GM10847 (cell line): ENCODE measurements around the gene SYNGAP1.

Experiments
- POLR2A ChIP-seq: IDR thresholded peaks from 2 replicates; pipeline ENCODE4 v1.6.1; 2011; ENCODE audit not compliant: insufficient read length; ENCODE audit errors: extremely low read depth

The SYNGAP1 gene

DNA sequence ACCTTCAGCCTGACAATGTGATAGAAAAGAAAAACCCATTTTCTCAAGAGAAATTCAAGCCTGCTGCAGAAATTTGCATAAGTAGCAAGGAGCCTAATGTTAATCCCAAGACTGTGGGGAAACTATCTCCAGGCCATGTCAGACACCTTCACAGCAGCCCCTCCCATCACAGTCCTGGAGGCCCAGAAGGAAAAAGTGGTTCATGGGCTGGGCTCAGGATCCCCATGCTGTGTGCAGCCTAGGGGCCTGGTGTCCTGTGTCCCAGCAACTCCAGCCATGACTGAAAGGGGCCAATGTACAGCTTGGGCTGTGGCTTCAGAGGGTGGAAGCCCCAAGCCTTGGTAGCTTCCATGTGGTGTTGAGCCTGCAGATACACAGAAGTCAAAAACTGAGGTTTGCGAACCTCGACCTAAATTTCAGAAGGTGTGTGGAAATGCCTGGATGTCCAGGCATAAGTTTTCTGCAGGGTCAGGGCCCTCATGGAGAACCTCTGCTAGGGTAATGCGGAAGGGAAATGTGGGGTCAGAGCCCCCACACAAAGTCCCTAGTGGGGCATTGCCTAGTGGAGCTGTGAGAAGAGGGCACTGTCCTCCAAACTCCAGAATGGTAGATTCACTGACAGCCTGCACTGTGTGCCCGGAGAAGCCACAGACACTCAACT lies 46.3 kb downstream of the SYNGAP1 start:
- TF ChIP-seq POLR2A: no peak

DNA sequence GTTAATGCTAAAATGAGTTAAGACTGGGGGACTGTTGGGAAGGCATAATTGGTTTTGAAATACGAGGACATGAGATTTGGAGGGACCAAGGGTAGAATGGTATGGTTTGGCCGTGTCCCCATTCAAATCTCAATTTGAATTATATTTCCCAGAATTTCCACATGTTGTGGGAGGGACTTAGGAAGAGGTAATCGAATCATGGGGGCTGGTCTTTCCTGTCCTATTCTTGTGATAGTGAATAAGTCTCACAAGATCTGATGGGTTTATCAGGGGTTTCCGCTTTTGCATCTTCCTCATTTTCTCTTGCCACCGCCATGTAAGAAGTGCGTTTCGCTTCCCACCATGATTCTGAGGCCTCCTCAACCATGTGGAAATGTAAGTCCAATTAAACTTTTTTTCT lies 47.2 kb downstream of the SYNGAP1 start:
- no peak for TF ChIP-seq POLR2A

DNA sequence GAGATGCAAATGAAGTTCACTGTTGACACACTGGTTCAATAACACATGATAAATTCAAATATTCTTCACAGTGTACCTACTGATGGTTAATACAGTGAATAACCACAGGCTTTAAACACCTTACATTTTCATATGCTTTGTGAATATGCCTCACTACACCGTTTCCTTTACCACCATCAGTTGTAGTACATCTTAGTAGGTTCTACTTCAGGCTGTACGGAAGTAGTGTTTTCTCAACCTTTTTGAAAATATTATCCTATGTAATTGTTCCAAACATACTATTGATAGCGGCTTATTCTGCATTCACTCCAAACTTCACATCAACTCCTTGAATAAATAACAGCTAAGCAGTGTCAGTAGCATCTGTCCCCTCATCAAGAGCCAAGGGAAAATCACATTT lies 49.8 kb downstream of the SYNGAP1 start:
- TF ChIP-seq POLR2A: no peak

DNA sequence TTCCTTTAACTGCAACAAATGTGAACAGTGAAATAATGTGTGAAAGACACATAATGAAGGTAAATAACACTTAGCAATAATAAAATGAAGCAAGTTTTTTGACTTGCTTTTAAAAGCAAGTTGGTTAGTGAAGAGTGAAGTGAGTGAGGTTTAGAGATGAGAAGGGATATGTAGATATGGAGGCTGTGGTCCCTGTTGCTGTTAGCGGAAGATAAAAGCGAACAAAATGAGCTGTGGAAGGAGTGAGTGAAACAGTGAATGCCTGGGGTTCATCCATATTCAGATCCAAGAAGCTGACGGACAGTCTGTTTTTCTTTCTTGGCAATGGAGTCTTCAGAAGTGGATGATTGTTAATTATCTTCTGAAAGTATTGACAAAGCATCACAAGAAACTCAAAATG lies 58.0 kb downstream of the SYNGAP1 start:
- TF ChIP-seq POLR2A: no peak

DNA sequence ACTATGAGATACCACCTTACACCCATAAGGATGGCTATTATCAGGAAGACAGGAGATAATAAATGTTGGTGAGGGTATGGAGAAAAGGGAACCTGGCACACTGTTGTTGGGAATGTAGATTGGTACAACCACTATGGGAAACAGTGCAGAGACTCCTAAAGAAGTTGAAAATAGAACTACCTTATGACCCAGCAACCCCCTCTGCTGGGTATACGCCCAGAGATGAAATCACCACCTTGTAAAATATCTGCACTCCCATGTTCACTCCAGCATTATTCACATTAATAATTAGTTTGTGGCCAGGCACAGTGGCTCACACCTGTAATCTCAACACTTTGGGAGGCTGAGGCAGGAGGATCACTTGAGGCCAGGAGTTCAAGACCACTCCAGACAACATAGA lies 61.3 kb downstream of the SYNGAP1 start:
- TF ChIP-seq POLR2A: no peak

DNA sequence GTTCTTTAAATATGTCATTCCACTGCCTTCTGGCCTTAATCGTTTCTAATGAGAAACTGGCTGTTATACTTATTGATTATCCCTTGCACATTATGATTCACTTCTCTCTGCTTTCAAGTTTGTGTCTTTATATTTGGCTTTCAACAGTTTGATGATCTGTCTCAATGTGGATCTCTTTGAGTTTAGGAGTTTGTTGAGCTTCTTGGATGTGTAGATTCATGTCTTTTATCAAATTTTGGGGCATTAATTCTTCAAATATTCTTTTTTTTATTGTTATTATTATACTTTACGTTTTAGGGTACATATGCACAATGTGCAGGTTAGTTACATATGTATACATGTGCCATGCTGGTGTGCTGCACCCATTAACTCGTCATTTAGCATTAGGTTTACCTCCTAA lies 63.8 kb downstream of the SYNGAP1 start:
- TF ChIP-seq POLR2A: no peak

GRCh38 chr6:33488339-33488738 lies 68.5 kb downstream of the SYNGAP1 start:
- no peak for TF ChIP-seq POLR2A

GRCh38 chr6:33490198-33490597 lies 70.3 kb downstream of the SYNGAP1 start:
- no peak for TF ChIP-seq POLR2A

DNA sequence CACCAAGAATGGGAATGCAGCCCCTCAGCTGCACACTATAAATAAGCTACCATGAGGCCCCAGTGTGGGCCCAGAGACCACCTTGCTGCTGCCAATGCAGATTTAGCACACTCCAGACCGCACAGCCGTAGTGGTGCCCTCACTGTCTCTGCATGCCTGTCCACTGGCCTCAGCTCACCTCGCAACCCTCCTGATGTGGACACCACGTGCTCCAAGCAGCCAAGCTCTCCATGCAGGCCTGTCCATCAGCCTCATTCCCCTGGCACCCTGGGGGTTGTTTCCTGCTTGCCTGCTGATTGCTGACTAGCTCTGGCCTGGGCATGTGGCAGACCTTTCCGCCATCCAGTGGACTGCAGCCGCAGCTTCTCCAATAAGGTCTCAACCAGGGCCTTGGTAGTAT lies 70.8 kb downstream of the SYNGAP1 start:
- TF ChIP-seq POLR2A: no peak

DNA sequence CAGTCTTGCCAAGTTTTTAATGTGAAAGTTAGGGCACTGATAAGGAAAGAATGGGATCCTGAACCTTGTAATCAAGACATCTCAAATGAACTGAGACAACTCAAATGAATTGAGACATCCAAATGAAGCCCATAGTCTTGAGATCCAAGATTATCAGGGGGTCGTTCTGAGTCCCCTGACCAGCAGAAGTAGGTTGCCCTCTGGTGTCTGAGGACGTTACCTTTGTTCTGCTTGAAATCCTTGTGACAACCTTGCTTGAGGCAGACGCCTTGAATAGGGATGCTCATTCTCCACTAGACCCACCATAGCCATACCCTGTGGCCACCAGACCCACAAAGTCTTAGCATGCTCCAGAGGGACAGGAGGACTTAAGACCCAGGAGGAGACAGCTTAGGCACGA lies 72.2 kb downstream of the SYNGAP1 start:
- TF ChIP-seq POLR2A: no peak

DNA sequence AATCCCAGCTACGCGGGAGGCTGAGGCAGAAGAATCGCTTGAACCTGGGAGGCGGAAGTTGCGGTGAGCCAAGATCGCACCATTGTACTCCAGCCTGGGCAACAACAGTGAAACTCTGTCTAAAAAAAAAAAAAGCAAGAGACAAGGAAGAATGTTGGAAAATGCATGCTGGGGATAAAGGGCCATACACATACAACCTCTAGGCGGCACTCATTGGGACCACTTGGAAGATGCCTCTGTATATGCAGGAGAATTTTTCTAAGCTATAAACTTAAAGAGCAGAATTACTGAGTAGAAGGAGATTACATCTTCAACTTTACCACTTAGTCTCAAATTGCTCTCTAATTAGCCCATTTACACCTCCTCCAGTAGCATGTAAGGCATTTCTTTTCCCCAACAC lies 77.3 kb downstream of the SYNGAP1 start:
- no peak for TF ChIP-seq POLR2A

DNA sequence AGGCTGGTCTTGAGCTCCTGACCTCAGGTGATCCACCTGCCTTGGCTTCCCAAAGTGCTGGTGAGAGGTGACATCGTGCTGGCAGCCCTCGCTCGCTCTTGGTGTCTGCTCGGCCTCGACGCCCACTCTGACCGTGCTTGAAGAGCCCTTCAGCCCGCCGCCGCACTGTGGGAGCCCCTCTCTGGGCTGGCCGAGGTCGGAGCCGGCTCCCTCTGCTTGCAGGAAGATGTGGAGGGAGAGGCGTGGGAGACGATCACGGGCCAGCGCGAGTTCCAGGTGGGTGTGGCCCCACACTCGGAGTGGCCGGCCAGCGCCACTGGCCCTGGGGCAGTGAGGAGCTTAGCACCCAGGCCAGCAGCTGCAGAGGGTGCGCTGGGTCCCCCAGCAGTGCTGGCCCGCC lies 82.6 kb downstream of the SYNGAP1 start:
- TF ChIP-seq POLR2A: no peak

DNA sequence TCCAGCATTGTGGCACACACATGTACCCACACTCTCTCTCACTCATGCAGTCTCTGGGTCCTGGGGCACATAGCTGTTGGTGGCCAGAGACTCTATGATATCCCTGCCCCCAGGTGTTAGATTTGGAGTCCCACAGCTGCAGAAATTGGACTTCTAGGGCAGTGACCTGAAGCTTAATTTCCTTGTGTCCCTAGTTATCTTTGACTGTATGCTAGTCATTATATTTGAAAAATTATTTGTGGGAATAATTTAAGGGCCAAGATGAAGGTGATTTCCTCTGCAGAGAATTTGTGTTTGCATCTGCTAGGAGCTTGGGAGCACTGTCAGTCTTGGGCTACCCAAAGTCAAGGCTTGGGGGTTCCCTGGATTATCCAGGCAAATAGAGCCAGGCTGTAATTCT lies 84.6 kb downstream of the SYNGAP1 start:
- no peak for TF ChIP-seq POLR2A
